K562 (cell line): Measurements from ENCODE around the gene PRELID2.

Source experiments
- BRCA1 ChIP-seq, 2 experiments: fragments of 450-650 bp in 1 of 2; sonication (generic) in 1 of 2; formaldehyde crosslinking in 1 of 2; IDR thresholded peaks; 2 replicates each; pipeline versions ENCODE4 v1.5.0 to v1.6.1; 2017 to 2020; ENCODE audit warnings: mild to moderate bottlenecking in 1 of 2, missing genetic modification reagents in 1 of 2
- KLF1 ChIP-seq: fragments of 450-650 bp; IDR thresholded peaks from 2 replicates; pipeline ENCODE4 v1.6.1; 2016; ENCODE audit warnings: missing genetic modification characterization, missing compliant biosample characterization
- ZBTB7A ChIP-seq: IDR thresholded peaks from 2 replicates; pipeline ENCODE4 v1.6.1; 2011; ENCODE audit warnings: low read depth, mild to moderate bottlenecking, low read length, moderate library complexity, borderline replicate concordance; ENCODE audit not compliant: control insufficient read depth
- ZNF212 ChIP-seq: fragments of 450-650 bp; formaldehyde crosslinking; IDR thresholded peaks from 2 replicates; pipeline ENCODE4 v1.4.0; 2020; ENCODE audit warnings: mild to moderate bottlenecking

DNA sequence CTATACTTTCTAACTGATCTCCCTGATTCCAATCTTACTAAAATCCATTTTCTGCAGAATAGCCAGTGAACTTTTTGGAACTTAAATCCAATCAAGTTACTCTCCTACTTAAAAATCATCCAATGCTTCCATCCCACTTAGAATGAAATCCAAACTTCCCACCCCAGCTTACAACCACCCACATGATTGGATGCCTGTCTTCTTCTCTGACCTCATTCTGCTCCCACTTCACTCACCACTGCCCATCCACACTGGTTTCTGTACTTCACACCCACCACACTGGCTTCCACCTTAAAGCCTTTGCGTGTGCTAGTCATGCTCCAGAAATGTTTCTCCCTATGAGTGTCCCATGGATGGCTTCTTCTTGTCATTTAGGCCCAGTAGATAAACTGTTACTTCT, 119.7 kb downstream of the PRELID2 start:
- TF ChIP-seq BRCA1 (IDR thresholded peaks at IDR 0.05) (no peak), BRCA1 (CRISPR knock-in tag; IDR thresholded peaks at IDR 0.05) (no peak), KLF1 (tag) (no peak), ZNF212 (no peak), ZBTB7A (no peak)
